HG03159 (cell line): ENCODE measurements around the gene CMIP.
"Not testable (repeated sequence)": the region's sequence is repeated elsewhere in the genome, so short reads cannot be mapped to it uniquely, and the experiment has no call there.

ENCODE experiments used
- ATAC-seq: cut with Tn5 transposase; IDR thresholded peaks from one replicate; pipeline ENCODE4 v1.9.1; 2021; ENCODE audit warnings: mild to moderate bottlenecking, moderate library complexity; ENCODE audit not compliant: unreplicated experiment

Gene CMIP

DNA sequence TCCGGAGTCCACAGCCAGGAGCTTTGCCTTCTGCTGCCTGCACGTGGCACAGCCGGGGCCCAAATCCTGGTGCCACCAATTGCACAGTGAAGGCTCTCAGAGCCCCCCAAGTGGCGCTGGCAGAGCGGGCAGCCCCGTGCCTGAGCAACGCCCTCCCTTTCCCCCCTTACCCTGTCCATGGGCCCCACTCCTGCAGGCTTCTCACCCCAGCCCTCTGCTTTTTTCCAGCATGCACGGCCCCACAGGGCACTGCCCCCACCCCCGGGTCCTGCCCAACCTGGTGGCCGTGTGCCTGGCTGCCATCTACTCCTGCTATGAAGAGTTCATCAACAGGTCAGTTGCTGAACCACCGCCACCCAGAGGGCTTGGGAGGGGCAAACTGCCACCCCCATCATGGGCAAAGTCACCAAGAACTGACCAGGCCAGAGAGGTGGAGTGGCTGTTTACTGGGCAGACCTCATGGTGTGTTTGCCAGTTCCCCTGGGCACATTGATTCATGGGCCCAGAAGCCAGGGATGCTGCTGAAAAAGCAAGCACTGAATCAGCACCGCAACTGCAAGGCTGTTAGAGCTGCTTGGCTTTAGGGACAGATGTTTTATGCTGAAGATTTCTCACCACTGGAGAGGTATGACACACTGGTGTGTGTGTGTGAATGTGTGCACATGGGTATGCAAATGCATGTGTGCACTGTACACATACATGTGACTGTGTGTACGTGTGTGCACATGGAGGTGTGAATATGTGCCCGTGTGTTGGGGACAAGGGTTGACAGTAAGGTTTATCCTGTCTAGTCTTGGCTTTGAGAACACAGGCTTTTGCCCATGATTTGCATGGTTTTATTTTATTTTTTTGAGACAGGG is 227.4 kb downstream of the CMIP start:
- ATAC-seq, result no peak

GRCh38 chr16:81673432-81673831 is 228.8 kb downstream of the CMIP start:
- no peak for ATAC-seq

GRCh38 chr16:81675662-81676061 is 231.1 kb downstream of the CMIP start:
- ATAC-seq, result no peak

DNA sequence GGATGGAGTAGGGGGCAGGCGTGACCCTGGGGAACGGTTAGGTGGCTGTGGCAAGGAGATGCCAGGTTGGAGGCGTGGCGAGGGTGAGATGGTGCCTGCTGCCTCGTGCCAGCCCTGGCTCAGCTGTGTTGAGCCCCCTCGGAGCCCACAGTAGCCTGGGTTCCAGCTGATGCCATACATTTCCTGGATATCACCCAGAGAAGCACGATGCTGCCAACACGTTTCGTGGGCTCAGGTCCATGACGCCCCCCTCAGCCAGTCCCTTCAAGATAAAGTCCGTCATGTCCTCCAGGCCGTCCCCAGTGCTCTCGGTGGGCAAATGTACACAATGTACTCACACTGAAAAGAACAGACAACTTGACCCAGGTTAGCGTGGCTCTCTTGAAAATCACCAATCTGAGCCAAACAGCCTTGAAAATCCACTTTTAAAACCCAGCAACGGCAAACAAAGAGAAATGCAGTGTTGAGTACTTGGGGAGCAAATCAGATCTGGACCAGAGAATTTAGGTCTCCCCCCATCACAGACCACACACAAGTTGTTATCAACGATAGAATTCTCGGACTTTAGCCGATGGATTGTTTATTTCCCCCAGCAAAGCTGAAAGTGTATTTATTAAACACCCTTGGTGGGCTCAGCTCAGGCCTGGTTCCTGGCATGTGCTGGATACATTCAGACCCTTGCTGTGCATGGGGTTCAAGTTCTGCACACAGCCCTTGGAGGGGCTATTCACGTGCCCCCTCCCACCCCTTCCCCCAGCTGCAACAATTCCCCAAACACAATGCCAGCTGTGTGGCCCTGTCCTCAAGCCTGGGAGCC is 231.7 kb downstream of the CMIP start:
- no peak for ATAC-seq

GRCh38 chr16:81676883-81677737 is 232.5 kb downstream of the CMIP start:
- no peak for ATAC-seq

GRCh38 chr16:81678326-81679095 is 233.9 kb downstream of the CMIP start:
- no peak for ATAC-seq

GRCh38 chr16:81679721-81680430 is 235.3 kb downstream of the CMIP start:
- ATAC-seq, result no peak

DNA sequence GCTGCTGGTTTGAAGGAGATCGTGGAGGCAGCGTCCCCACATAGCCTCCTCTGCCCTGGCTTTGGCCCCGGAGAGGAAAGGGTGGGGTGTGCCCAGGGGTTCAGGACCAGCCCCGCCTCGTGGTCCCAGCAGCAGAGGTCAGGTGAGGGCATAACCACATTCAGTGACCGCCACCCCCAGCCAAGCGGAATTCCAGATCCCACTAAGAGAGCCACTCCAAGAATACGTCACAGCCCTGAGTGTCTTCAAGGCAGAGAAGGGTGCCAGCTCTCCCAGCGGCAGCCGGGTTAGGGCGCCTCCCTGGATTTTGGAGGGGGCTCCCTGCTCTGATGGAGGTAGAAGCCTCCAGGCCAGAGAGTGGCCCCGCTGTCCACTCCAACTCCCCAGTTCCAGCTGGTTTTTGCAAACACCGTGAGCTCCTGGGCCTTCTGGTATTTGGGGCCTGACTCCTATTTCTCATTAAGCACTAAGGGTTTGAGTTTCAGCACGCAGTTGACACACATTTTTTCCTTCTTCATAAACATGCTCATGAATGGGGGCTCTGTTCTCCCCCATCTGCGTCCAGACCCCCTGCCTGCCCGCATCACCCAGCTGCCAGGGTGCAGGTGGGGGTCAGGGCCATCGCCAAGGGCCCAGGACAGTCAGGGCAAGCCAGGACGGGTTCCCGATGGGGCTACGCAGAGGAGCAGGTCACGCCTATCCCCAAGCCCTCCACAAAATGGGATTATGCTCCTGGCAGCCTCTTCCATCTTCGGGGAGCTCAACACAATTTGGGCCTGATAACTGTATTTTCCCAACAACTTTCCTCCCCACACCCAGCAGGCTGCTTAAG is 236.1 kb downstream of the CMIP start:
- ATAC-seq, result no peak

DNA sequence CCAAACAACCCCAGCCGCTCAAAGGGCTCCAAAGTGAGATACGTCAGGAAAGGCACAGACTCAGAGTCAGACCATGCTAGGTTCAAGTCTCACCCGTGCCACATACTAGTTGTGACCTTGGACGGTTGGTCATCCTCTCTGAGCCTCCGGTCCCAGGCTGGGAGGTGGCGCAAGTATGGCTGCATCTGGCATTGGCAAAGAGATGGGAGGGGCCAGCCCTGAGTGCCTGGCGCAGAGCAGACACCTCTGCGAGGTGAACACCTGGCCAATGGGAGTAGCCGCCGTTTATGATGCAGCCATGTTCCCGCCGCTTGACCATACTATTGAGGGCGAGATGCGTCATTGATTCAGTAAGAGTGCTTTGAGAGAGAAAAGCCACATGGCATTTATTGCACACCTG is 236.7 kb downstream of the CMIP start:
- no peak for ATAC-seq

DNA sequence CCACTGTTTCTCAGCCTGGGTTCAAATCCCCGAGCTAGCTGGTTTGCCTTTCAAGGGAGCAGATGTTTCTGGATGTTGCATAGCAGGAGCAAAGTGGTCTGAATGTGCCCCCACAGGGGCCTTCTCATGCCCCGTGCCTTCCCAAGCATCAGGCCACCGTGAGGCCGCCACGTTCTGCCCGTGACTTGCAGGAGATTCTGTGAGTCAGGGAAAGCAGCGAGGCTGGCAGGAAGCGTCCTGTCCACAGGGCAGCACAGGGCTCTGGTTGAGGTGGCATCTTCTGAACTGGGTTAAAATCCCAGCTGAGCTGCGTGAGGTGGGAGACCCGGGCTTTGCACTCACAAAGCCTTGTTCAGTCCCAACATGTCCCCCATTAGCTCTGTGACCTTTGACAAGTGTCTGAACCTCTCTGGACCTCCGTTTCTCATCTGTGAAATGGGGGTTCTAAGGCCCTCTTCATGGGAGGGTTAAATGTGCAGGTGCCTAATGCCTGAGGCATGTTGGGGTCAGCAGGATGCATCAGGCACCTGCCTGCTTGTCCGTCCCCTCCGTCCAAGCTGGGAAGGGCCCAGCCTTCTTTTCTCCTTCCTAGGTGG is 239.7 kb downstream of the CMIP start:
- no peak for ATAC-seq

GRCh38 chr16:81684901-81685300 is 240.3 kb downstream of the CMIP start:
- no peak for ATAC-seq

GRCh38 chr16:81686391-81687130 is 242.0 kb downstream of the CMIP start:
- no peak for ATAC-seq

DNA sequence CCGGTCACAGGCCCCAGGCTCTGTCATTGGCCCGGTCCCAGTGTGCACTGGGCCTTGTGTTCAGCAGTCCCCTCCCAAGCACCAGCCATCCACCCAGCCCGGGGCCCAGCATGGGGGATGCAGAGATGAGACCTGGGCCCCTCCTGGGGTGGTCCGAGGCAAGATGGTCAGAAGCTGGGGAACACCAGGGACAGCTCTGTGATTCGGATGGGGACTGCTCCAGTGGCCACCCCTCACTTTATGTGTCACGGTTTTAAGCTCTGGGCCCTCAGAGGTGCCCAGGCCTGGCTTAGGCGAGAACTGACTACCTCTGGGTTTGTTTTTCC is 242.5 kb downstream of the CMIP start:
- ATAC-seq, result no peak

GRCh38 chr16:81688182-81688581 is 243.6 kb downstream of the CMIP start:
- ATAC-seq, result no peak

DNA sequence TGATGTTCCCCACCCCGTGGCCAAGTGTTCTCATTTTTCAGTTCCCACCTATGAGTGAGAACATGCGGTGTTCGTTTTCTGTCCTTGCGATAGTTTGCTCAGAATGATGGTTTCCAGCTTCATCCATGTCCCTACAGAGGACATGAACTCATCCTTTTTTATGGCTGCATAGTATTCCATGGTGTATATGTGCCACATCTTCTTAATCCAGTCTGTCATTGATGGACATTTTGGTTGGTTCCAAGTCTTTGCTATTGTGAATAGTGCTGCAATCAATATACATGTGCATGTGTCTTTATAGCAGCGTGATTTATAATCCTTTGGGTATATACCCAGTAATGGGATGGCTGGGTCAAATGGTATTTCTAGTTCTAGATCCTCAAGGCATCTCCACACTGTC is 244.2 kb downstream of the CMIP start:
- ATAC-seq, result not testable (repeated sequence)

- ATAC-seq, result no peak
These were observed 247.4 kb downstream of the CMIP start for GRCh38 chr16:81692021-81692420.

GRCh38 chr16:81692571-81692970 is 248.0 kb downstream of the CMIP start:
- ATAC-seq, result no peak
